Fibroblast of the aortic adventitia (primary cell): ENCODE measurements around the gene MPC2. TPM values are rescaled to one million over a fixed set of nuclear protein-coding genes. Genes with fewer than 3 reads are reported as not detected.
"Not testable (repeated sequence)": the region's sequence is repeated elsewhere in the genome, so short reads cannot be mapped to it uniquely, and the experiment has no call there.

Experiments used
- DNase-seq: peaks from one replicate; pipeline ENCODE4 v3.0.0-alpha.2; 2010; ENCODE audit warnings: low read depth
- H3K4me3 ChIP-seq: 2 replicates; pipeline ENCODE4 v1.5.1; 2011; ENCODE audit warnings: low read depth, mild to moderate bottlenecking, control low read depth, low read length, moderate library complexity
- CTCF ChIP-seq: IDR thresholded peaks from 2 replicates; pipeline ENCODE4 v1.5.1; 2011; ENCODE audit warnings: mild to moderate bottlenecking, low read length, control low read depth, inconsistent platforms; ENCODE audit not compliant: insufficient read depth
- total RNA-seq: library from RNA; depleted of rRNA; stranded (reverse); fragments of >200 nt; gene quantifications from 2 replicates; pipeline ENCODE4 v1.2.3, GENCODE V29; 2012; ENCODE audit warnings: low replicate concordance

The MPC2 gene
- total RNA-seq, 1 donor: 49.3 TPM

- peak; percentile 66 for DNase-seq
- H3K4me3 ChIP-seq: no peak overlapping the region
- TF ChIP-seq CTCF: no peak
Measured at GRCh38 chr1:167881069-167881468, 55.8 kb downstream of the MPC2 start.

DNA sequence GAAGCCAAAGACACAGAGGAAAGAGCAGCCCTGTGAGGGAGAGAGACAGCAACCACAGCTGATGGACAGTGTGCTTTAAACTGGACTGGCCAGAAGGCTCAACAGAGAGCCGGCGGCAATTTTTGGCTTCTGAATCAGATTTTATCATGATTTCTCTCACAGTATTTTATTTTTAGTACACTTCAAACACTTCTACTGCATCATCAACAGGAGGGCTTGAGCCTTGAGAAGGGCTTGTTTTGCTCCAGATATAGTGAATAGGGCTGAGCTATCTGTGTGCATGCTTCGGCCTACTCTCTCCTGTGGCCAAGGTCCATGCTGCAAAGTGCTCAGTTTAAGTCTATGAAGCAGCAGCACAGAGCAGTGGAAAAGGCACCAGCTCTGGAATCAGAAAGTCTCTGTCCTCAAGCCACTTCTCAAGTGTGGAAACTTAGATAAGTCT, 56.3 kb downstream of the MPC2 start:
- peak; percentile 64 for DNase-seq
- no peak for TF ChIP-seq CTCF
- no peak overlapping the region for H3K4me3 ChIP-seq

- TF ChIP-seq CTCF: no peak
Measured at GRCh38 chr1:167879508-167879907, 57.4 kb downstream of the MPC2 start.

GRCh38 chr1:167878372-167879160, 58.3 kb downstream of the MPC2 start:
- no peak for TF ChIP-seq CTCF
- H3K4me3 ChIP-seq: no peak overlapping the region
- no peak for DNase-seq

More at GRCh38 chr1:167879508-167879907, 57.4 kb downstream of the MPC2 start:
- no peak for DNase-seq
- no peak overlapping the region for H3K4me3 ChIP-seq

- no peak for DNase-seq
- no peak for TF ChIP-seq CTCF
- no peak overlapping the region for H3K4me3 ChIP-seq
Measured at GRCh38 chr1:167876597-167877175, 60.2 kb downstream of the MPC2 start.

DNA sequence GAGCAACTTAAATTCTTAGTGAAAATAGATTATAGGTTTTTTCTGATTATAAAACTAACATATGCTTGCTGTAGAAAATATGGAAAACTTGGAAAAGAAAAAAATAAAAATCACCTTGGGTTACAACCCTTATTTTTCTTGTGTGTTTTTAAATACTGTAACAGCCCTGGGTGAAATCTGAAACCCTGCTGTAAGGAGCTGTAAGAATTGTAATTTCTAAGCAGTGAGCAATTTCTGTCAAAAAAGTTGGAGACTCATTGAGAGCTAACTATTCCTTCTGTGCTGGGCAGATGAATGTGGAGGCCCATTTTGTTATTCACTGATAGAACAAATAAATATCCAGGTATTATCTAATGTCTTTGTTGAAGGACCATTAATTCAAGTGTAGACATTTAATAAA, 65.5 kb downstream of the MPC2 start:
- peak; percentile 41 for DNase-seq
- no peak overlapping the region for H3K4me3 ChIP-seq
- TF ChIP-seq CTCF: no peak

GRCh38 chr1:167869157-167870001, 67.5 kb downstream of the MPC2 start:
- not testable (repeated sequence) for H3K4me3 ChIP-seq, DNase-seq

DNA sequence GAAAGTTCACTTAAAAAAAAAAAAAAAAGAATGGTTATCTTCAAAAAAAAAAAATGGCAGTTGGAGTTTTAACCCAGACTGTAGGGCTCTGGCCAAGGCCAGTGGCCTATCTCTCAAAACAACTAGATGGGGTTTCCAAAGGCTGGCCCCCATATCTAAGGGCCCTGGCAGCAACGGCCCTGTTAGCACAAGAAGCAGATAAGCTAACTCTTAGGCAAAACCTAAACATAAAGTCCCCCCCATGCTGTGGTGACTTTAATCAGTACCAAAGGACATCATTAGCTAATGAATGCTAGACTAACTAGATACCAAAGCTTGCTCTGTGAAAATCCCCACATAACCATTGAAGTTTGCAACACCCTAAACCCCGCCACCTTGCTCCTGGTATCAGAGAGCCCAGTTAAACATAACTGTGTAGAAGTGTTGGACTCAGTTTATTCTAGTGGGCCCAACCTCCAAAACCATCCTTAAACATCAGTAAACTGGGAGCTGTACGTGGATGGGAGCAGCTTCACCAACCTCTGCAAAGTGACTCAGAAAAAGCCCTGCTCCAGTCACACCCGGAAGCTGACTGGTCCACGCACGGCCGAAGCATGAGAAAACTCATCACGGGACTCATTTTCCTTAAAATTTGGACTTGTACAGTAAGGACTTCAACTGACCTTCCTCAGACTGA, 70.0 kb downstream of the MPC2 start:
- not testable (repeated sequence) for DNase-seq, H3K4me3 ChIP-seq
